Mucosa of descending colon (tissue), 3 donors: ENCODE results near the gene SLC25A36. TPM values are rescaled to one million over a fixed set of nuclear protein-coding genes. Genes with fewer than 3 reads are reported as not detected.

Source experiments
- ATAC-seq: fragments of 200-7000 bp; cut with Tn5 transposase; one replicate; pipeline ENCODE4 v1.9.1; 2020; ENCODE audit warnings: mild to moderate bottlenecking, moderate library complexity
- DNase-seq, 3 donors: peaks; one replicate each; pipeline ENCODE4 v3.0.0-alpha.2; 2020
- H3K36me3 ChIP-seq: fragments of 200-600 bp; one replicate; pipeline ENCODE4 v1.8.0; 2021; ENCODE audit warnings: low read depth, mild to moderate bottlenecking
- H3K4me1 ChIP-seq: fragments of 200-600 bp; one replicate; pipeline ENCODE4 v1.8.0; 2021; ENCODE audit warnings: low read depth, mild to moderate bottlenecking
- H3K4me3 ChIP-seq: fragments of 200-600 bp; one replicate; pipeline ENCODE4 v1.8.0; 2021; ENCODE audit warnings: mild to moderate bottlenecking
- H3K9me3 ChIP-seq: fragments of 200-600 bp; one replicate; pipeline ENCODE4 v1.8.0; 2021; ENCODE audit warnings: mild to moderate bottlenecking
- CTCF ChIP-seq: fragments of 200-600 bp; IDR thresholded peaks from one replicate; pipeline ENCODE4 v1.8.0; 2022; ENCODE audit warnings: antibody characterized with exemption, mild to moderate bottlenecking
- intact Hi-C, 2 donors: fragments of 100-400 bp; cut with DNase I in 1 of 2; cut with micrococcal nuclease in 1 of 2; formaldehyde crosslinking; loops; one replicate each; pipeline versions ENCODE4 v1.11.0 to v1.11.1; 2022; cut with DNase I, micrococcal nuclease
- total RNA-seq, 3 donors: library from RNA; stranded (reverse); fragmentation: NEBNext Ultra II Directional in 2 of 3; extraction: Animal tissue kit (Norgen Biotek cat#: 25700) in 2 of 3; gene quantifications; one replicate each; pipeline versions ENCODE4 v1.2.1 to v1.2.4, GENCODE V29; 2021 to 2023
- donor health status: DM: no; HTN: no; CAD: no; lungs with moderate emphysema.
- donor health status: DM: no; HTN: no; CAD: no.
- donor health status: DM: no; HTN: yes; CAD: no.

Gene SLC25A36
- total RNA-seq, 3 donors from 2014 or later, result 38.3 to 53.7 (median 47.5) TPM

GRCh38 chr3:140902791-140903190, 38.8 kb upstream of the SLC25A36 start:
- no peaks in the 10 kb centered on the region for H3K9me3 ChIP-seq
- intact Hi-C loops, result loop anchor here in 1 of 2 donors (10.0 kb wide), 1 partner anchor 292 kb away; no protein-coding TSS in a partner anchor
- no peak overlapping the region for H3K4me3 ChIP-seq
- TF ChIP-seq CTCF, result no peak
- no peaks in the 10 kb centered on the region for H3K4me1 ChIP-seq
- H3K36me3 ChIP-seq, result no peaks in the 10 kb centered on the region
- DNase-seq (no peak), ATAC-seq (no peak)

- intact Hi-C loops, result loop anchor here in 1 of 2 donors (10.0 kb wide), 1 partner anchor 292 kb away; no protein-coding TSS in a partner anchor
These were observed 38.4 kb upstream of the SLC25A36 start for GRCh38 chr3:140903196-140903595.

GRCh38 chr3:140904521-140904920, 37.1 kb upstream of the SLC25A36 start:
- Histone ChIP-seq H3K36me3 (no peaks in the 10 kb centered on the region), H3K9me3 (no peaks in the 10 kb centered on the region), H3K4me1 (no peaks in the 10 kb centered on the region), H3K4me3 (no peak overlapping the region)
- TF ChIP-seq CTCF, result no peak
- DNase-seq, result no peak
- intact Hi-C loops, result loop anchor here in 1 of 2 donors (10.0 kb wide), 1 partner anchor 290 kb away; no protein-coding TSS in a partner anchor
- no peak for ATAC-seq

More at GRCh38 chr3:140903196-140903595, 38.4 kb upstream of the SLC25A36 start:
- TF ChIP-seq CTCF, result no peak
- H3K4me1 ChIP-seq, result no peaks in the 10 kb centered on the region
- H3K36me3 ChIP-seq, result no peaks in the 10 kb centered on the region
- H3K4me3 ChIP-seq, result no peak overlapping the region
- no peaks in the 10 kb centered on the region for H3K9me3 ChIP-seq
- ATAC-seq (no peak), DNase-seq (no peak)

- TF ChIP-seq CTCF, result no peak
- H3K4me1 ChIP-seq, result no peaks in the 10 kb centered on the region
- no peak overlapping the region for H3K4me3 ChIP-seq
- no peak for DNase-seq
- H3K9me3 ChIP-seq, result no peaks in the 10 kb centered on the region
- H3K36me3 ChIP-seq, result no peaks in the 10 kb centered on the region
- intact Hi-C loops, result loop anchor here in 1 of 2 donors (10.0 kb wide), 1 partner anchor 289 kb away; no protein-coding TSS in a partner anchor
- ATAC-seq, result no peak
These were observed 36.1 kb upstream of the SLC25A36 start for GRCh38 chr3:140905559-140905958.

GRCh38 chr3:140906785-140907184, 34.9 kb upstream of the SLC25A36 start:
- DNase-seq, result no peak

More at GRCh38 chr3:140906785-140907184, 34.9 kb upstream of the SLC25A36 start:
- no peak for TF ChIP-seq CTCF
- H3K4me1 ChIP-seq, result no peaks in the 10 kb centered on the region
- no peaks in the 10 kb centered on the region for H3K36me3 ChIP-seq
- H3K9me3 ChIP-seq, result no peaks in the 10 kb centered on the region
- intact Hi-C loops, result loop anchor here in 1 of 2 donors (10.0 kb wide), 1 partner anchor 288 kb away; no protein-coding TSS in a partner anchor
- ATAC-seq, result no peak
- no peak overlapping the region for H3K4me3 ChIP-seq
